ENCODE measurements around the gene UGT1A7.

DNA sequence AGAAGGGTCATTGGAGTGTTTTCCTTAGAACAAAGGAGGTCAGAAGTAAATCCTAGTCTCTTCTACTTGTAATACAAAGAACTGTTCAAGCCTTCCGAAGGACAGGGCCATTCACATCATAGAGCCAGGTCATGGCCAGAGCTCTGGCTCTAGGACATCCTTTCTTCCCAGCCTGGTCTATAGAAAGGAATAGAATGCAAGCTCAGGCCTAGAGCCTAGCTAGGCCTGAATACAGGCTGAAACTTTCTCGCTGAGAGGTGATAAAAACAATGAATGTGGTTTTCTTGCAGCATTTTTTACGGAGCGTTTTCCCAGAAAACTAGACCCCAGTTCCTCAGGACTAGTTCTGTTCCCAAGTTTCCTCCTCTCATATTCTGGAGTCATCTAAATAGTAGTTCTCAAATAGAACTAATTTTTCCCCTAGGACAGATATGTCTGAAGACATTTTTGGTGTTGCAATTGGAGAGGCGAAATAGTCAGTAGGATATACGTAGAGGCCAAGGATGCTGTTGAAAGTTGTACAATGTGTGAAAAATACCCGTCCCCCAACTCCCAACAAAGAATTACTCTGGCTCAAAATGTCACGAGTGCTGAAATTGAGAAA is 17.8 kb downstream of the UGT1A7 start:
- TF ChIP-seq, protein P1, sequence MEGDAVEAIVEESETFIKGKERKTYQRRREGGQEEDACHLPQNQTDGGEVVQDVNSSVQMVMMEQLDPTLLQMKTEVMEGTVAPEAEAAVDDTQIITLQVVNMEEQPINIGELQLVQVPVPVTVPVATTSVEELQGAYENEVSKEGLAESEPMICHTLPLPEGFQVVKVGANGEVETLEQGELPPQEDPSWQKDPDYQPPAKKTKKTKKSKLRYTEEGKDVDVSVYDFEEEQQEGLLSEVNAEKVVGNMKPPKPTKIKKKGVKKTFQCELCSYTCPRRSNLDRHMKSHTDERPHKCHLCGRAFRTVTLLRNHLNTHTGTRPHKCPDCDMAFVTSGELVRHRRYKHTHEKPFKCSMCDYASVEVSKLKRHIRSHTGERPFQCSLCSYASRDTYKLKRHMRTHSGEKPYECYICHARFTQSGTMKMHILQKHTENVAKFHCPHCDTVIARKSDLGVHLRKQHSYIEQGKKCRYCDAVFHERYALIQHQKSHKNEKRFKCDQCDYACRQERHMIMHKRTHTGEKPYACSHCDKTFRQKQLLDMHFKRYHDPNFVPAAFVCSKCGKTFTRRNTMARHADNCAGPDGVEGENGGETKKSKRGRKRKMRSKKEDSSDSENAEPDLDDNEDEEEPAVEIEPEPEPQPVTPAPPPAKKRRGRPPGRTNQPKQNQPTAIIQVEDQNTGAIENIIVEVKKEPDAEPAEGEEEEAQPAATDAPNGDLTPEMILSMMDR (IDR thresholded peaks at IDR 0.05) = no peak
- TF ChIP-seq POLR2AphosphoS5 (IDR thresholded peaks at IDR 0.05) = no peak
- no peak for TF ChIP-seq POLR2A (IDR thresholded peaks at IDR 0.05)
- TF ChIP-seq EP300 (IDR thresholded peaks at IDR 0.05) = no peak
